ENCODE data around the gene MCFD2. TPM values are rescaled to one million over a fixed set of nuclear protein-coding genes. Genes with fewer than 3 reads are reported as not detected.

The MCFD2 gene
- total RNA-seq, 2 experiments from 2014 or later: 38.8 to 42.7 TPM

DNA sequence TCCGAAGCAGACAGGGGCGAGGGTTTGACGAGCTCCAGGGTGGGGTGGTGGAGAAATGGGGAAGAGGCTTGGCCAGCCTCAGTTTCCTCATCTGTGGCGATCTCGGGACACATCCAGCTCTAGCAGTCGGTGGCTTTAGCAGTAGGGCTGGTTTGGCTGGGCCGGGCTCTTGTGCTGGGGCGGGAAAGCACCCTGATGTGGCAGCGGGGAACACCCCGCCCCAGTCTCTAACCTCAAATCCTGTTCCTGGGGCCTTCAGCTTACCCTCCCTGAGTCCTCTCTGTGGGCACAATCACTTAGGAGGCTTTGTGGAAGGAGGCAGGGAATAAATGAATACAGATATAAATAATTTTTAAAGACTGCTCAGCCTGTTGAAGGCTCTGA lies 26.5 kb upstream of the MCFD2 start:
- CTCF ChIA-PET: interaction anchor here (0.6 to 1.5 kb wide), 2 partner anchors 47 to 227 kb away, joined by 3 read pairs; no protein-coding TSS in a partner anchor

GRCh38 chr2:46939626-46940359 lies 24.2 kb upstream of the MCFD2 start:
- POLR2A ChIA-PET: no interaction called here
- CTCF ChIA-PET: interaction anchor here (1.1 kb wide), 1 partner anchor 10 kb away, joined by 3 read pairs; no protein-coding TSS in a partner anchor

More for the DNA sequence above, 26.5 kb upstream of the MCFD2 start:
- POLR2A ChIA-PET: interaction anchor here (1.3 kb wide), 1 partner anchor 23 kb away, joined by 4 read pairs; no protein-coding TSS in a partner anchor

GRCh38 chr2:46937471-46937901 lies 21.9 kb upstream of the MCFD2 start:
- POLR2A ChIA-PET: no interaction called here
- CTCF ChIA-PET: interaction anchor here (0.6 kb wide), 1 partner anchor 13 kb away, joined by 3 read pairs; no protein-coding TSS in a partner anchor

DNA sequence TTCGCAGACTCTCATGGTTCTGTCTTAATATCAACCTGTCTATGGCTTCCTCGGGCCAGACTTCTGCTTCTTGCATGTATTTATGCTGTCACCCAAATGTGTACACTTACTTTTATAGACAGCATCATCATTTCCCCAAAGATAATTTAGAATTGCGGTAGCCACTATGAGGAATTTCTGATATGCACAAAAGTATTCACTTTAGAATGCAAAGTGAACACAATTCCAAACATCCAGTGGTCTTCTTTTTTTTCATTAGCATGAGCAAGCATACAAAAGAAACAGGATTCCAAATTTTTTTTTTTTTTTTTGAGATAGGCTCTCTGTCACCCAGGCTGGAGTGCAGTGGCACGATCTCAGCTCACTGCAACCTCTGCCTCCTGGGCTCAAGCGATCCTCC lies 21.0 kb upstream of the MCFD2 start:
- POLR2A ChIA-PET: no interaction called here
- CTCF ChIA-PET: interaction anchor here (0.6 to 1.4 kb wide), 3 partner anchors 11 to 18 kb away, joined by 3 to 4 read pairs (median 4); no protein-coding TSS in a partner anchor

- ChIA-PET CTCF (interaction anchor here (1.3 kb wide), 1 partner anchor 16 kb away, joined by 4 read pairs; no protein-coding TSS in a partner anchor), POLR2A (no interaction called here)
Measured at GRCh38 chr2:46935071-46935470, 19.5 kb upstream of the MCFD2 start.

DNA sequence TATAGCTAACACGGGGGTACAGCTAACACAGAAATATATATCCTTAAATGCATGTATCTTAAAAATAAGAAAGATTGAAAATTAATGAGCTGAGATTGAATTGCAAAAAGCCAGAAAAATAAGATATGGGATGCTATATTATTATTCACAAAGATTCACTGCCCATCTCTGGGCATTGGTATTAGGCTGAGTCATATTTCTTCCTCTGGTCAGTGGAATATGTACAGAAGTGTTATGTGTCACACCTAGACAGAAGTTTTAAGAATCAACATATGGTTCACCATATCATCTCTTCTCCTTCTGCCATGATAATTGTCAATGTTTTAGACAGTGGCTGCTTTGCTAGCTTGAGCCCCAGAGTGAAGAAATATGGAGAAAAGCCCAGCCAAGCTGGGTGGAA lies 14.0 kb upstream of the MCFD2 start:
- POLR2A ChIA-PET: interaction anchor here (0.5 kb wide), 1 partner anchor 475 kb away, joined by 4 read pairs; no protein-coding TSS in a partner anchor
- CTCF ChIA-PET: interaction anchor here (0.6 to 0.9 kb wide), 4 partner anchors 9 to 1021 kb away, joined by 3 to 5 read pairs (median 4); no protein-coding TSS in a partner anchor

GRCh38 chr2:46926863-46927262 lies 11.3 kb upstream of the MCFD2 start:
- ChIA-PET POLR2A (no interaction called here), CTCF (interaction anchor here (0.7 kb wide), 1 partner anchor 401 kb away, joined by 4 read pairs; no protein-coding TSS in a partner anchor)

GRCh38 chr2:46925474-46926351 lies 10.1 kb upstream of the MCFD2 start:
- POLR2A ChIA-PET: no interaction called here
- CTCF ChIA-PET: interaction anchor here (0.8 kb wide), 1 partner anchor 10 kb away, joined by 4 read pairs; no protein-coding TSS in a partner anchor

- CTCF ChIA-PET: interaction anchor here (0.7 kb wide), 1 partner anchor 12 kb away, joined by 3 read pairs; no protein-coding TSS in a partner anchor
- POLR2A ChIA-PET: interaction anchor here (1.0 kb wide), 1 partner anchor 9 kb away, joined by 5 read pairs; no protein-coding TSS in a partner anchor
Measured at GRCh38 chr2:46924608-46925007, 9.0 kb upstream of the MCFD2 start.

DNA sequence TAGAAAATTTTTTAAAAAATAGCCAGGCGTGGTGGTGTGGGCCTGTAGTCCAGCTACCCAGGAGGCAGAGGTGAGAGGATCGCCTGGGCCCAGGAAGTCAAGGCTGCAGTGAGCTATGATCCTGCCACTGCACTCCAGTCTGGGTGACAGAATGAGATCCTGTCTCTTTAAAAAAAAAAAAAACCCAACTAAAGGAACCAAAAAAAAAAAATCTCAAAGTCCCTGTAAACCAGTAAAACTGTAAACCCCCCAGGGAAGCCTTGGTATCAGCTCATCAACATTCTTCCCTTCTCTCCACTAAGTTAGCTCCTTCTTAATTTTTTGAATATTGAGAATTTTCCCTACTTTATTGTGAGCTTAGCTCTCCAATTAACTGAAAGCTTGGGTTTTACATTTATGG lies 8.4 kb upstream of the MCFD2 start:
- CTCF ChIA-PET: interaction anchor here (0.7 kb wide), 1 partner anchor 13 kb away, joined by 3 read pairs; no protein-coding TSS in a partner anchor
- POLR2A ChIA-PET: interaction anchor here (1.0 kb wide), 1 partner anchor 8 kb away, joined by 5 read pairs; no protein-coding TSS in a partner anchor

DNA sequence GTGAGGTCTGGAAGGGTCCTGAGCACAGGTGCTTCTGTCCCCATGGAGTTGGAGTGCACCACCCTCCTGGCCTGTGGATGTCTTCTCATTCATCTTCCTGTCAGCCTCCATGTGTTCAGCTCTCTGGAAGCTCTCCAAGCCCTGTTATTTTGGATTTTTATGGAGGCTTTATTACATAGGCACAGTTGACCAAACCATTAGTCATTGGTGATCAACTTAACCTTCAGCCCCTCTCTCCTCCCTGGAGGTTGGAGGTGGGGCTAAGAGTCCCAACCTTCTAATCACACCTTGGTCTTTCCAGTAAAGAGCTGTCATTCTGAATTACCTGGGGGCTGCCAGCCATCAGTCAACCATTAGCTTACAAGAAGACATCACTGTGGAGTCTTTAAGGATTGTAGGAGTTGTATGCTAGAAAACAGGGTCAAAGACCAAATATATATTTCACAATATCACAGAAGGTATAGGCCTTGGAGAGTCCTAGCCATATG lies 7.5 kb upstream of the MCFD2 start:
- POLR2A ChIA-PET: no interaction called here
- CTCF ChIA-PET: no interaction called here

GRCh38 chr2:46922606-46923005 lies 7.0 kb upstream of the MCFD2 start:
- CTCF ChIA-PET: no interaction called here

DNA sequence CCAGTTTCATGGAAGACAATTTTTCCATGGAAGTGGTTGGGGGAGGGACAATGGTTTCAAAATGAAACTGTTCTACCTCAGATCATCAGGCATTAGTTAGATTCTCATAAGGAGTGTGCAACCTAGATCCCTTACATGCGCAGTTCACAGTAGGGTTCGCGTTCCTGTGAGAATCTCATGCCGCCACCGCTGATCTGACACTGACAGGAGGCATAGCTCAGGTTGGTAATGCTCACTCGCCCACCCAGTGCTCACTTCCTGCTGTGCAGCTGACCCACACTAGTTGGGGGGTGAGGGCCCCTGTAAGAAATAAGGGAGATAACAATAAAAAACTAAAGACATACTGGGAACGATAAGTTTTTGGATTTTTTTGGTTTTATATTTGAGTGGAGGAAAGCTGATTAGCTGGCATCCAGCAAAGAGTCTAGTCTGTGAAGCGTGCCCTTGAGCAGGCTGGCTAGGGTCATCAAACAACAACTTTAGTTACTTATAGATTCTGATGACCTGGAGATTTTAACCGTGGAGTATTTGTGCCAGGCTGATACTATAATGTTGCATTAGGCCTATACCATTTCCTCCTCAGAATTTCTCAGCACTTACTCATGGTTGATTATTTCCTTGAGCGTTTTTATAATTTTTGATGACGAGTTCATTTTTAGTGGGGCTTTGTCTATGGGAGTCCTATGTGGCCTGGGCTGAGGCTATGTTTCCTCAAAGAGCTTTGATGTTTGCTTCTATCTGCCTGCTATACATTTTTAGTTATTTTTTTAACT lies 6.3 kb upstream of the MCFD2 start:
- ChIA-PET POLR2A (no interaction called here), CTCF (no interaction called here)

More at GRCh38 chr2:46922606-46923005, 7.0 kb upstream of the MCFD2 start:
- POLR2A ChIA-PET: no interaction called here

GRCh38 chr2:46917628-46918027 lies 2.0 kb upstream of the MCFD2 start:
- POLR2A ChIA-PET: no interaction called here
- CTCF ChIA-PET: interaction anchor here (1.8 kb wide), 1 partner anchor 18 kb away, joined by 4 read pairs; no protein-coding TSS in a partner anchor

GRCh38 chr2:46915811-46916630 lies 415 bp upstream of the MCFD2 start:
- CTCF ChIA-PET: interaction anchor here (0.7 kb wide), 1 partner anchor 356 kb away, joined by 3 read pairs; no protein-coding TSS in a partner anchor
- POLR2A ChIA-PET: interaction anchor here (0.5 to 1.0 kb wide), 5 partner anchors 8 to 868 kb away, joined by 3 to 5 read pairs (median 4); no protein-coding TSS in a partner anchor

- ChIA-PET POLR2A (interaction anchor here (0.5 kb wide), 1 partner anchor 490 kb away, joined by 4 read pairs; no protein-coding TSS in a partner anchor), CTCF (no interaction called here)
Measured at GRCh38 chr2:46914578-46915230, 902 bp downstream of the MCFD2 start.

All from activated CD8-positive, alpha-beta memory T cell treated with anti-CD3 and anti-CD28 coated beads for 36 hours (primary cell).